HL-60 (cell line): ENCODE measurements around the gene RSPH6A.

Experiments
- GABPA ChIP-seq: IDR thresholded peaks from 2 replicates; pipeline ENCODE4 v1.6.1; 2012; ENCODE audit warnings: low read depth
- POLR2AphosphoS5 ChIP-seq: IDR thresholded peaks from 2 replicates; pipeline ENCODE4 v1.6.1; 2012; ENCODE audit warnings: low read depth
- SPI1 ChIP-seq: IDR thresholded peaks from 2 replicates; pipeline ENCODE4 v1.6.1; 2012; ENCODE audit warnings: low read depth, mild to moderate bottlenecking, borderline replicate concordance
- TF ChIP-seq, protein P1 (sequence below): IDR thresholded peaks from one replicate; pipeline ENCODE4 v1.5.1; 2011; ENCODE audit warnings: low read length, control low read depth, inconsistent platforms; ENCODE audit not compliant: insufficient read depth
- TF ChIP-seq, protein P2 (sequence below): IDR thresholded peaks from 2 replicates; pipeline ENCODE4 v1.6.1; 2012; ENCODE audit warnings: low read depth; ENCODE audit not compliant: insufficient replicate concordance

DNA sequence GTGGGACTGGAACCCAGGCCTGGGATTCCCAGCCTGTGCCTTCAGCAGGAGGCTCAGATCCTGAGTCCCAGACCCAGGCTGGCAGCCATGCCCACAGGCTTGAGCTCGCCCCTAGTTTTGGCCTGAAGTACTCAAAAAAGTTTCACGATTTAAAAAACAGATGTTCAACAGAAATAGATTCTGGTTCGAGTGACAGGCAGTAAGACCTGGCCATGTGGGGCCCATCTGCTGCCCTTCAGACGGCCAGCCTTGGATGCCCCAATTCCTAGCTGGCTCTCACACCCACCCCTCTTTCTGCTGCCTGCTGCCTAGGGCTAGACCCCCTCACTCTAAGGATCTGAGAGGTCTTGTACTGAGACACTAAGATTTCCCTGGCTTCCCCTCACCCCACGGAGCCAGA lies 30.0 kb downstream of the RSPH6A start:
- TF ChIP-seq, protein P1, sequence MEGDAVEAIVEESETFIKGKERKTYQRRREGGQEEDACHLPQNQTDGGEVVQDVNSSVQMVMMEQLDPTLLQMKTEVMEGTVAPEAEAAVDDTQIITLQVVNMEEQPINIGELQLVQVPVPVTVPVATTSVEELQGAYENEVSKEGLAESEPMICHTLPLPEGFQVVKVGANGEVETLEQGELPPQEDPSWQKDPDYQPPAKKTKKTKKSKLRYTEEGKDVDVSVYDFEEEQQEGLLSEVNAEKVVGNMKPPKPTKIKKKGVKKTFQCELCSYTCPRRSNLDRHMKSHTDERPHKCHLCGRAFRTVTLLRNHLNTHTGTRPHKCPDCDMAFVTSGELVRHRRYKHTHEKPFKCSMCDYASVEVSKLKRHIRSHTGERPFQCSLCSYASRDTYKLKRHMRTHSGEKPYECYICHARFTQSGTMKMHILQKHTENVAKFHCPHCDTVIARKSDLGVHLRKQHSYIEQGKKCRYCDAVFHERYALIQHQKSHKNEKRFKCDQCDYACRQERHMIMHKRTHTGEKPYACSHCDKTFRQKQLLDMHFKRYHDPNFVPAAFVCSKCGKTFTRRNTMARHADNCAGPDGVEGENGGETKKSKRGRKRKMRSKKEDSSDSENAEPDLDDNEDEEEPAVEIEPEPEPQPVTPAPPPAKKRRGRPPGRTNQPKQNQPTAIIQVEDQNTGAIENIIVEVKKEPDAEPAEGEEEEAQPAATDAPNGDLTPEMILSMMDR = no peak
- TF ChIP-seq POLR2AphosphoS5 = no peak
- TF ChIP-seq GABPA = no peak
- TF ChIP-seq, protein P2, sequence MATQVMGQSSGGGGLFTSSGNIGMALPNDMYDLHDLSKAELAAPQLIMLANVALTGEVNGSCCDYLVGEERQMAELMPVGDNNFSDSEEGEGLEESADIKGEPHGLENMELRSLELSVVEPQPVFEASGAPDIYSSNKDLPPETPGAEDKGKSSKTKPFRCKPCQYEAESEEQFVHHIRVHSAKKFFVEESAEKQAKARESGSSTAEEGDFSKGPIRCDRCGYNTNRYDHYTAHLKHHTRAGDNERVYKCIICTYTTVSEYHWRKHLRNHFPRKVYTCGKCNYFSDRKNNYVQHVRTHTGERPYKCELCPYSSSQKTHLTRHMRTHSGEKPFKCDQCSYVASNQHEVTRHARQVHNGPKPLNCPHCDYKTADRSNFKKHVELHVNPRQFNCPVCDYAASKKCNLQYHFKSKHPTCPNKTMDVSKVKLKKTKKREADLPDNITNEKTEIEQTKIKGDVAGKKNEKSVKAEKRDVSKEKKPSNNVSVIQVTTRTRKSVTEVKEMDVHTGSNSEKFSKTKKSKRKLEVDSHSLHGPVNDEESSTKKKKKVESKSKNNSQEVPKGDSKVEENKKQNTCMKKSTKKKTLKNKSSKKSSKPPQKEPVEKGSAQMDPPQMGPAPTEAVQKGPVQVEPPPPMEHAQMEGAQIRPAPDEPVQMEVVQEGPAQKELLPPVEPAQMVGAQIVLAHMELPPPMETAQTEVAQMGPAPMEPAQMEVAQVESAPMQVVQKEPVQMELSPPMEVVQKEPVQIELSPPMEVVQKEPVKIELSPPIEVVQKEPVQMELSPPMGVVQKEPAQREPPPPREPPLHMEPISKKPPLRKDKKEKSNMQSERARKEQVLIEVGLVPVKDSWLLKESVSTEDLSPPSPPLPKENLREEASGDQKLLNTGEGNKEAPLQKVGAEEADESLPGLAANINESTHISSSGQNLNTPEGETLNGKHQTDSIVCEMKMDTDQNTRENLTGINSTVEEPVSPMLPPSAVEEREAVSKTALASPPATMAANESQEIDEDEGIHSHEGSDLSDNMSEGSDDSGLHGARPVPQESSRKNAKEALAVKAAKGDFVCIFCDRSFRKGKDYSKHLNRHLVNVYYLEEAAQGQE = no peak
- no peak for TF ChIP-seq SPI1
